ENCODE measurements around the gene ARID1B.

The ARID1B gene

GRCh38 chr6:156946370-156946936, 169.3 kb downstream of the ARID1B start:
- DNase-seq = no peak

- DNase-seq = no peak
Measured at GRCh38 chr6:156948277-156948676, 171.1 kb downstream of the ARID1B start.

GRCh38 chr6:156948807-156949206, 171.6 kb downstream of the ARID1B start:
- no peak for DNase-seq

- DNase-seq = no peak
Measured at GRCh38 chr6:156949376-156949775, 172.2 kb downstream of the ARID1B start.

- no peak for DNase-seq
Measured at GRCh38 chr6:156950084-156950483, 172.9 kb downstream of the ARID1B start.

GRCh38 chr6:156950531-156950930, 173.4 kb downstream of the ARID1B start:
- DNase-seq = no peak

GRCh38 chr6:156952401-156952800, 175.2 kb downstream of the ARID1B start:
- DNase-seq = no peak

- DNase-seq = no peak
Measured at GRCh38 chr6:156953127-156953478, 175.9 kb downstream of the ARID1B start.

- DNase-seq = no peak
Measured at GRCh38 chr6:156953479-156954146, 176.4 kb downstream of the ARID1B start.

GRCh38 chr6:156954191-156954590, 177.0 kb downstream of the ARID1B start:
- no peak for DNase-seq

- DNase-seq = no peak
Measured at GRCh38 chr6:156954816-156955215, 177.6 kb downstream of the ARID1B start.

- DNase-seq = no peak
Measured at GRCh38 chr6:156955494-156956183, 178.5 kb downstream of the ARID1B start.

- no peak for DNase-seq
Measured at GRCh38 chr6:156956286-156956685, 179.1 kb downstream of the ARID1B start.

- DNase-seq = no peak
Measured at GRCh38 chr6:156957931-156958547, 180.9 kb downstream of the ARID1B start.

- no peak for DNase-seq
Measured at GRCh38 chr6:156960525-156960924, 183.3 kb downstream of the ARID1B start.

GRCh38 chr6:156961282-156961892, 184.2 kb downstream of the ARID1B start:
- DNase-seq = no peak

- no peak for DNase-seq
Measured at GRCh38 chr6:156963712-156964700, 186.8 kb downstream of the ARID1B start.

GRCh38 chr6:156967852-156968251, 190.7 kb downstream of the ARID1B start:
- no peak for DNase-seq

GRCh38 chr6:156969233-156969632, 192.1 kb downstream of the ARID1B start:
- no peak for DNase-seq

- DNase-seq = no peak
Measured at GRCh38 chr6:156970595-156971112, 193.5 kb downstream of the ARID1B start.

- DNase-seq = no peak
Measured at GRCh38 chr6:156971153-156971885, 194.1 kb downstream of the ARID1B start.

Measured in activated CD4-positive, alpha-beta T cell treated with anti-CD3 and anti-CD28 coated beads for 1 hour (primary cell).